K562 (cell line): ENCODE measurements around the gene RTCB. TPM values are rescaled to one million over a fixed set of nuclear protein-coding genes. Genes with fewer than 3 reads are reported as not detected.

ENCODE experiments used
- ATAC-seq: fragments of 200-7000 bp; cut with Tn5 transposase; 3 replicates; pipeline ENCODE4 v1.9.1; 2020; ENCODE audit warnings: moderate library complexity
- BruUV-seq: library from RNA; stranded (reverse); fragments of 400-500 nt; replicated peaks from 2 replicates; lab custom pipeline; 2021; lab: Mats Ljungman, UMichigan
- CTCF ChIA-PET: fragments of 300-600 bp; formaldehyde crosslinking; extraction: SDS; loops from one replicate; lab custom pipeline; 2021; ENCODE audit warnings: low intra/inter-chr PET ratio; lab: Yijun Ruan, JAX
- POLR2A ChIA-PET: fragments of 300-600, 350-650 bp; sonication (Branson Sonifier 250); formaldehyde crosslinking; extraction: SDS; loops from one replicate; lab custom pipeline; 2021; ENCODE audit warnings: antibody characterized with exemption, inconsistent platforms; lab: Yijun Ruan, JAX
- DNase-seq, 4 experiments: peaks; one replicate each; pipeline versions ENCODE4 v3.0.0 to v3.0.0-alpha.2; 2011 to 2018; ENCODE audit warnings: low spot score in 3 of 4, mixed read lengths in 3 of 4; ENCODE audit errors: extremely low read depth in 1 of 4
- FAIRE-seq: peaks from 2 replicates; lab custom pipeline; 2011; peaks lifted over from hg19 to GRCh38; lab: Jason Lieb, UNC
- H2AFZ ChIP-seq: 2 replicates; pipeline ENCODE4 v1.6.0; 2011; ENCODE audit warnings: low read depth, low read length, control low read depth, inconsistent platforms
- H3K27ac ChIP-seq: fragments of 200-600 bp; 3 replicates; pipeline ENCODE4 v1.8.0; 2011; ENCODE audit warnings: low read depth, mild to moderate bottlenecking, control low read depth, inconsistent platforms, low read length, moderate library complexity, mixed read lengths; ENCODE audit errors: extremely low read depth
- H3K27me3 ChIP-seq, 2 experiments: fragments of 300-600 bp in 1 of 2; 2 replicates in 1 of 2; 3 replicates in 1 of 2; pipeline versions ENCODE4 v1.6.0 to v1.8.0; 2011; ENCODE audit warnings: inconsistent platforms in 2 of 2, low read length in 2 of 2, mild to moderate bottlenecking in 1 of 2, mixed read lengths in 1 of 2, moderate library complexity in 1 of 2; ENCODE audit not compliant: control insufficient read depth in 2 of 2, insufficient read depth in 2 of 2
- H3K36me3 ChIP-seq: fragments of 300-600 bp; 3 replicates; pipeline ENCODE4 v1.8.0; 2011; ENCODE audit warnings: mild to moderate bottlenecking, low read length, inconsistent platforms; ENCODE audit not compliant: control insufficient read depth, insufficient read depth
- H3K4me1 ChIP-seq, 2 experiments: fragments of 200-600 bp in 1 of 2; replicated peaks in 1 of 2; 2 replicates in 1 of 2; 3 replicates in 1 of 2; pipeline versions ENCODE4 v1.5.1 to v1.8.0; 2011; ENCODE audit warnings: inconsistent platforms in 2 of 2, low read length in 2 of 2, mild to moderate bottlenecking in 1 of 2, mixed read lengths in 1 of 2, moderate library complexity in 1 of 2; ENCODE audit not compliant: control insufficient read depth in 2 of 2, insufficient read depth in 2 of 2
- H3K4me2 ChIP-seq: 2 replicates; pipeline ENCODE4 v1.6.1; 2011; ENCODE audit warnings: low read length, control low read depth, inconsistent platforms, mixed read lengths; ENCODE audit not compliant: insufficient read depth
- H3K4me3 ChIP-seq: fragments of 200-600 bp; sonication (generic), shearing (Covaris generic); 2 replicates; pipeline ENCODE4 v1.5.1; 2016; ENCODE audit warnings: control low read depth, inconsistent platforms
- H3K79me2 ChIP-seq: fragments of 200-600 bp; 3 replicates; pipeline ENCODE4 v1.8.0; 2011; ENCODE audit warnings: low read length, inconsistent platforms; ENCODE audit not compliant: control insufficient read depth, insufficient read depth
- H3K9ac ChIP-seq, 2 experiments: 2 replicates each; pipeline versions ENCODE4 v1.6.0 to v1.6.1; 2011; ENCODE audit warnings: low read depth in 2 of 2, low read length in 2 of 2, control low read depth in 1 of 2, inconsistent platforms in 1 of 2, mild to moderate bottlenecking in 1 of 2, mixed read lengths in 1 of 2; ENCODE audit not compliant: insufficient read depth in 1 of 2
- H3K9me1 ChIP-seq: one replicate; pipeline ENCODE4 v1.6.0; 2011; ENCODE audit warnings: inconsistent platforms, mild to moderate bottlenecking, low read length, moderate library complexity; ENCODE audit not compliant: control insufficient read depth, insufficient read depth
- H3K9me3 ChIP-seq: replicated peaks from 2 replicates; pipeline ENCODE4 v1.5.1; 2011; ENCODE audit warnings: low read depth, low read length, inconsistent platforms; ENCODE audit not compliant: control insufficient read depth, insufficient read depth
- H4K20me1 ChIP-seq: replicated peaks from 2 replicates; pipeline ENCODE4 v1.6.1; 2011; ENCODE audit warnings: low read length, inconsistent platforms, mixed read lengths; ENCODE audit not compliant: control insufficient read depth, insufficient read depth
- BCL6 ChIP-seq: fragments of 250-450 bp; sonication (Bioruptor Pico); IDR thresholded peaks from 2 replicates; pipeline ENCODE4 v1.4.0; 2020
- CBX2 ChIP-seq: fragments of 200-600 bp; sonication (generic); IDR thresholded peaks from one replicate; pipeline ENCODE4 v1.6.1; 2012; ENCODE audit warnings: mild to moderate bottlenecking, low read length, inconsistent platforms; ENCODE audit not compliant: insufficient read depth, poor library complexity, severe bottlenecking
- CHCHD3 ChIP-seq: fragments of 250-450 bp; sonication (Bioruptor Pico); IDR thresholded peaks from 2 replicates; pipeline ENCODE4 v2.1.2; 2022; ENCODE audit warnings: mild to moderate bottlenecking
- CSDE1 ChIP-seq, 2 experiments: fragments of 450-650 bp; IDR thresholded peaks; 2 replicates each; pipeline ENCODE4 v1.6.1; 2016; ENCODE audit warnings: mild to moderate bottlenecking in 1 of 2
- FUS ChIP-seq: fragments of 200-400 bp; formaldehyde crosslinking; optimal IDR thresholded peaks from 2 replicates; pipeline ENCODE3; 2017; ENCODE audit warnings: low read depth, low read length
- KLF6 ChIP-seq: fragments of 250-450 bp; sonication (Bioruptor Pico); IDR thresholded peaks from 2 replicates; pipeline ENCODE4 v1.4.0; 2020; ENCODE audit warnings: mild to moderate bottlenecking, moderate library complexity, borderline replicate concordance
- NFXL1 ChIP-seq: fragments of 450-650 bp; formaldehyde crosslinking; IDR thresholded peaks from 2 replicates; pipeline ENCODE4 v1.4.0; 2021; ENCODE audit warnings: mild to moderate bottlenecking
- SIN3A ChIP-seq, 2 experiments: fragments of 150-350 bp in 1 of 2; IDR thresholded peaks; 2 replicates each; pipeline ENCODE4 v1.6.1; 2011 to 2016; ENCODE audit warnings: borderline replicate concordance in 2 of 2, low read depth in 2 of 2, low read length in 2 of 2, mild to moderate bottlenecking in 2 of 2, moderate library complexity in 2 of 2; ENCODE audit not compliant: control insufficient read depth in 1 of 2
- TRIM25 ChIP-seq: fragments of 450-650 bp; IDR thresholded peaks from 2 replicates; pipeline ENCODE4 v1.7.0; 2016; ENCODE audit warnings: borderline replicate concordance
- ZFX ChIP-seq: sonication (generic); formaldehyde crosslinking; IDR thresholded peaks from 2 replicates; pipeline ENCODE4 v1.8.0; 2022; ENCODE audit warnings: mild to moderate bottlenecking, missing genetic modification reagents, moderate library complexity
- ZKSCAN1 ChIP-seq: fragments of 150-350 bp; IDR thresholded peaks from 2 replicates; pipeline ENCODE4 v1.6.1; 2016; ENCODE audit warnings: low read depth, low read length
- ZNF174 ChIP-seq: fragments of 250-450 bp; sonication (Bioruptor Pico); IDR thresholded peaks from 2 replicates; pipeline ENCODE4 v1.4.0; 2020; ENCODE audit warnings: mild to moderate bottlenecking
- ZNF184 ChIP-seq: sonication (generic); formaldehyde crosslinking; IDR thresholded peaks from 2 replicates; pipeline ENCODE4 v1.5.0; 2020; ENCODE audit warnings: missing genetic modification reagents
- ZNF584 ChIP-seq: fragments of 200-800 bp; sonication (Bioruptor generic); IDR thresholded peaks from 2 replicates; pipeline ENCODE4 v1.6.1; 2016; ENCODE audit warnings: low read depth, mild to moderate bottlenecking, missing genetic modification characterization, missing compliant biosample characterization
- ZNF717 ChIP-seq: fragments of 250-450 bp; sonication (Bioruptor Pico); IDR thresholded peaks from 2 replicates; pipeline ENCODE4 v1.5.0; 2021
- WGBS: fragments of 100-300 bp; shearing (Covaris generic); methylation state at CpG from one replicate; pipeline ENCODE4 v1.1.6; 2016; ENCODE audit warnings: low coverage, mixed read lengths; ENCODE audit not compliant: insufficient coverage; ENCODE audit errors: missing lambda C conversion rate; 5-methylcytosine and 5-hydroxymethylcytosine counted together
- in situ Hi-C: fragments of 300-500 bp; cut with MboI; formaldehyde crosslinking; loops from 4 replicates; pipeline ENCODE4 v1.15.0; 2018; ENCODE audit warnings: inconsistent platforms, mixed read lengths
- intact Hi-C: fragments of 100-400 bp; cut with micrococcal nuclease; formaldehyde crosslinking; loops from 2 replicates; pipeline ENCODE4 v1.14.2; 2022
- polyA plus RNA-seq, 8 experiments: library from polyadenylated mRNA; depleted of rRNA in 4 of 8; stranded (reverse) in 5 of 8; unstranded in 3 of 8; fragments of >200 nt; fragmentation: Nextera tagmentation in 2 of 8; fragmentation: Illumina TruSeq in 1 of 8; extraction: Ambion mirVana in 2 of 8; extraction: Trizol in 1 of 8; gene quantifications; 2 replicates each; pipeline versions ENCODE4 v1.2.1 to v1.2.3, GENCODE V29; 2011 to 2014; ENCODE audit warnings: inconsistent platforms in 1 of 8, missing spikeins in 1 of 8
- total RNA-seq, 7 experiments: library from RNA; depleted of rRNA in 6 of 7; stranded (reverse); fragments of >200 nt in 6 of 7; fragmentation: Illumina TruSeq in 2 of 7; extraction: Trizol in 2 of 7; gene quantifications; 2 replicates each; pipeline versions ENCODE4 v1.2.1 to v1.2.3, GENCODE V29; 2011 to 2021; ENCODE audit warnings: low replicate concordance in 1 of 7

RTCB gene
- total and polyA plus RNA-seq, 9 of the 15 experiments (the other 6 are each of a cell fraction or from before 2014, with no cell fraction given): 80.3 to 269 (median 92.3) TPM

DNA sequence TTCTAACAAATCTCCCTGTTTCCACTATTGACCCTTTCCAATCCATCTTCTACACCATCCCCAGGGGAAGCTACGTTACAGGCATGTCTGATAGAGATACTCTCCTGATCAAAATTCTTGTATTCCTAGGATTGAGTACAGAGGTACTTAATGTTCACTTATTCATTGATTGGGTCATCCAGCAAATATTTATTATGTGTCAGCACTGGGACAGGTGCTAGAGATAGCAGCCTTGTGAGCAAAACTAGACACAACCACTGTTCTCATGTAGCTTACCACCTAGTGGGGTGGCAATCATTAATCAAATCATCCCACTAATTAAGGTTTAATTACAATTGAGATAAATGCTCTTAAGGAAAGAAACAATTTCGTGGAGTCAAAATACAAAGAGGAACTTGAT lies 9.4 kb upstream of the RTCB start:
- no TSS peak for BruUV-seq
- POLR2A ChIA-PET: interaction anchor here (0.5 to 1.1 kb wide), 3 partner anchors 9 to 867 kb away, joined by 3 read pairs; partner anchors contain the start of gene RTCB

More for the DNA sequence above, 9.4 kb upstream of the RTCB start:
- no peaks in the 10 kb centered on the region for H3K36me3 ChIP-seq
- H3K4me2 ChIP-seq: no peak overlapping the region
- no peaks in the 10 kb centered on the region for H4K20me1 ChIP-seq
- 0% methylated on average over 2 of the region's 2 CpGs for WGBS
- no peak for FAIRE-seq
- H3K79me2 ChIP-seq: no peaks in the 10 kb centered on the region
- intact Hi-C loops: no loop called here
- no peak overlapping the region for H3K9ac ChIP-seq
- no peak overlapping the region for H3K4me3 ChIP-seq
- no peaks in the 10 kb centered on the region for H3K4me1 ChIP-seq
- in situ Hi-C loops: no loop called here
- H3K27me3 ChIP-seq: peaks cover 4 to 9% of the 10 kb centered on the region in 2 experiments; a peak in 3 of 5 replicates
- no peak overlapping the region for H2AFZ ChIP-seq
- TF ChIP-seq BCL6 (CRISPR knock-in tag): no peak
- TF ChIP-seq TRIM25: no peak
- no peak for TF ChIP-seq ZNF174
- no peak for TF ChIP-seq ZKSCAN1
- TF ChIP-seq FUS: no peak
- no peak for TF ChIP-seq ZNF584 (CRISPR knock-in tag)
- no peak for TF ChIP-seq KLF6 (CRISPR knock-in tag)
- TF ChIP-seq NFXL1 (CRISPR knock-in tag): no peak
- no peak for TF ChIP-seq SIN3A (IDR thresholded peaks at IDR 0.05; ENCODE audit: borderline replicate concordance in 2 of 2, control insufficient read depth in 1 of 2, low read depth in 2 of 2, low read length in 2 of 2)
- no peak for TF ChIP-seq ZFX (CRISPR knock-in tag)
- no peak for TF ChIP-seq CSDE1 (IDR thresholded peaks at IDR 0.05)
- TF ChIP-seq CHCHD3 (CRISPR knock-in tag): no peak
- no peak for TF ChIP-seq ZNF717 (CRISPR knock-in tag)
- no peak for TF ChIP-seq ZNF184
- TF ChIP-seq CBX2: no peak
- TF ChIP-seq, all 486 proteins: peak for 0
- no peak overlapping the region for H3K27ac ChIP-seq
- CTCF ChIA-PET: no interaction called here
- H3K9me3 ChIP-seq: no peaks in the 10 kb centered on the region
- H3K9me1 ChIP-seq: no peaks in the 10 kb centered on the region
- ATAC-seq (no peak), DNase-seq (no peak)
